IPS-NIHi7 (cell line): ENCODE data around the gene RASSF5.
"Not testable (repeated sequence)": the region's sequence is repeated elsewhere in the genome, so short reads cannot be mapped to it uniquely, and the experiment has no call there.

Experiments used
- DNase-seq: peaks from one replicate; pipeline ENCODE4 v3.0.0; 2012; ENCODE audit warnings: mixed read lengths; ENCODE audit errors: extremely low spot score

RASSF5 gene

DNA sequence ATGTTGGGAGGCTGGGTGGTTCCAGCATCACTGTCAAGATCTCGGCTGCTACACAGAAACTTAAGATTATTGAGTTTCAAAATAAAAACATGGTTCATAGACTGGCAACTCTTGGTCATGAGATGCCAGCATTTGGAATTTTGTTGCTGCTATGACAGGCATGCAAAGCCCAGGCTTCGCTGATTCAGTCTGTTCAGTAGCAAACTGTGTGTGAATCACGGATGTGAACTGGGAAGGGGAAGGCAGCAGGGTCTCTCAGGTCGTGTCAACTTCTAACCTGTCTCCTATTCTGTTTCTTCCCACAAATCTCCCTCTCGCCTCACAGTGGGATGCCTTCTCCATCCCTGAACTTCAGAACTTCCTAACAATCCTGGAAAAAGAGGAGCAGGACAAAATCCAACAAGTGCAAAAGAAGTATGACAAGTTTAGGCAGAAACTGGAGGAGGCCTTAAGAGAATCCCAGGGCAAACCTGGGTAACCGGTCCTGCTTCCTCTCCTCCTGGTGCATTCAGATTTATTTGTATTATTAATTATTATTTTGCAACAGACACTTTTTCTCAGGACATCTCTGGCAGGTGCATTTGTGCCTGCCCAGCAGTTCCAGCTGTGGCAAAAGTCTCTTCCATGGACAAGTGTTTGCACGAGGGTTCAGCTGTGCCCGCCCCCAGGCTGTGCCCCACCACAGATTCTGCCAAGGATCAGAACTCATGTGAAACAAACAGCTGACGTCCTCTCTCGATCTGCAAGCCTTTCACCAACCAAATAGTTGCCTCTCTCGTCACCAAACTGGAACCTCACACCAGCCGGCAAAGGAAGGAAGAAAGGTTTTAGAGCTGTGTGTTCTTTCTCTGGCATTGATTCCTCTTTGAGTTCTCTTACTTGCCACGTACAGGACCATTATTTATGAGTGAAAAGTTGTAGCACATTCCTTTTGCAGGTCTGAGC is 79.4 kb downstream of the RASSF5 start:
- no peak for DNase-seq

DNA sequence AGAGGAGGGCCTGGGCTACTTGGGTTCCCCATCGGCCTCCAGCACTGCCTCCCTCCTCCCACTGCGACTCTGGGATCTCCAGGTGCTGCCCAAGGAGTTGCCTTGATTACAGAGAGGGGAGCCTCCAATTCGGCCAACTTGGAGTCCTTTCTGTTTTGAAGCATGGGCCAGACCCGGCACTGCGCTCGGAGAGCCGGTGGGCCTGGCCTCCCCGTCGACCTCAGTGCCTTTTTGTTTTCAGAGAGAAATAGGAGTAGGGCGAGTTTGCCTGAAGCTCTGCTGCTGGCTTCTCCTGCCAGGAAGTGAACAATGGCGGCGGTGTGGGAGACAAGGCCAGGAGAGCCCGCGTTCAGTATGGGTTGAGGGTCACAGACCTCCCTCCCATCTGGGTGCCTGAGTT is 80.6 kb downstream of the RASSF5 start:
- no peak for DNase-seq

DNA sequence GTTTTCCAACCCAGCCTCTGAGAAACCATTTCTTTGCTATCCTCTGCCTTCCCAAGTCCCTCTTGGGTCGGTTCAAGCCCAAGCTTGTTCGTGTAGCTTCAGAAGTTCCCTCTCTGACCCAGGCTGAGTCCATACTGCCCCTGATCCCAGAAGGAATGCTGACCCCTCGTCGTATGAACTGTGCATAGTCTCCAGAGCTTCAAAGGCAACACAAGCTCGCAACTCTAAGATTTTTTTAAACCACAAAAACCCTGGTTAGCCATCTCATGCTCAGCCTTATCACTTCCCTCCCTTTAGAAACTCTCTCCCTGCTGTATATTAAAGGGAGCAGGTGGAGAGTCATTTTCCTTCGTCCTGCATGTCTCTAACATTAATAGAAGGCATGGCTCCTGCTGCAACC is 81.2 kb downstream of the RASSF5 start:
- no peak for DNase-seq

DNA sequence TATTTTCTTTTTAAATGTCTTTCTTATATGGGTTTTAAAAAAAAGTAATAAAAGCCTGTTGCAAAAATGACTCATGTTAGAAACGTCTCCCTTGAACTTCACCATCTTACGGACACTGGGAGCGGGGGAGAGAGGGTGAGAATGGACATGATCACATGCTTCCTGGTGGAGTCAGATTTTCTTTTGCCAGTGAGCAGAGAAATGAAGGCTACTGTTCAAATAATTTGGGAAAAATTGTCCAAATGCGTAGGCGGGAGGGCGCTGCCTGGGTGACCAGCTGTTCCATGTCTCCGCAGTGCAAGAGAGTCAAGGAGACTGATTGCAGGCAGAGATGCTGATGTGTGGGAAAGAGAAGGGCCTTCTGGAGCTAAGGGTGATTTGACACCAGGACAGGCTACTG is 81.9 kb downstream of the RASSF5 start:
- no peak for DNase-seq

DNA sequence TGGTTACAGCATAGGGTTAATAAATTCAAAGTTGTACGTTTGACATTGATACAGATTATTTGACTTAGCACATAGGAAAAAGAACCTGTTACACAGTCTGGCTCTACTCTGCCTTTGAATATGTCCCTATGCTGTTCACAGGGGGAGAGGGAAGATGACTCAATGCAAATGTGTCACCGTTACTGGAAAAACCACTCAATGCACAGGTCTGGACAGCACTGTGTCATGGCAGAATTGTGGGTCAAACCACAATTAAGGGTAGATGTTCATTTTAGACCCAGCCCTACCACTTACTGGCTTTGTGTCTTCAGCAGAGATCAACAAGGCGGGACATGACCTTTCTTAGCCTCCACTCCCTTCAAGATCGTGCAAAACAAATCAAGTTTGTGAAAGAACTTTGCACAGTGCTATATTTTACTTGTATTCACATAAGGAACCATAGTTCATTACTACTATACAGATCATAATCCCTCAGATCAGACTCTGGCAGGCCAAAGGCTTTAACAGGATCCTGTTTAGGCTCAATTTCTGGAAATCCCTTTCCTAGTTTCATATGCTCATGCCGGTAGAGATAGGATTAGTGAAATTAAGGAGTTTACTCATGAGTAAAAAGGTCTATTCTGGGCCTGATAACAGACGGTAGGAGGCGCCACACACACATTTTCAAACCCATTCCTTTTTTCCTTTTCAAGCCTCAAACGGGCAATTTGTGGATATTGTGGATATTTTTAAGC is 82.9 kb downstream of the RASSF5 start:
- DNase-seq = no peak

DNA sequence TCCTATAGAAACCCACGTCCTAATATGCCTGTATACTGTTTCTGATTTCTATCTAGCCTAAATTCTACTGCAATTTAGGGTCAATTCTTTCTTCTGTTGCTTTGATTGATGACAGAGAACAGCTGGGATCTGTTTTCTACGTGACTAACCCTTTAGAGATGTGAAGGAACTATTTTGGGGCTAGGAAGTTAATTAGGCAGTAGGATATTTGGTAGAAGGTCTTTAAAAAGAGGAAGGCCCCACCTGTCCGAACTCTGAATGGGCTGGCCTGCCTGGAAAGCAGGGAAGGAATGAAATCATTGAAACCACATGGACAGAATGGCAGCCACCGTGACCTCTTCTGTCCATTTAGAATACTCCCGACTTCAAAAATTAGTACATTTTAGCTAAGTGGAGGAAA is 83.9 kb downstream of the RASSF5 start:
- DNase-seq = no peak

DNA sequence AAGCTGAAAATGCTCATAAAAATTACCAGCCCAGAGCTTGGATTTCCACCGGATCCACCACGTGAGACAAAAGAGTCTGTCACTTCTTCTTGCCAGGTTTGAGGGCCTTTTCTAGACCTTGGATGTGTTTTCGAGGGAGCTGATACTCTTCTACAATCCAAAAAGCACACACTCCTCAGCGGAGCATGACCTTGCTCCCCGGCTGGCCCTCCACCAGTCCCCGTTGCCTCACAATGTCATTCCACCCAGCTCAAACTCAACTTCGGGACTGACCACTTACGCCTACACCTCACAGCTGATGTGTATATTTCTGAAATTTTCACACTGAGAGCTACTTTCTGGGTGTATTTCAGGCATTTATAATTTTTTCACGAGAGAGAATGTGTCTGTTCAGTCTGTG is 84.4 kb downstream of the RASSF5 start:
- no peak for DNase-seq

DNA sequence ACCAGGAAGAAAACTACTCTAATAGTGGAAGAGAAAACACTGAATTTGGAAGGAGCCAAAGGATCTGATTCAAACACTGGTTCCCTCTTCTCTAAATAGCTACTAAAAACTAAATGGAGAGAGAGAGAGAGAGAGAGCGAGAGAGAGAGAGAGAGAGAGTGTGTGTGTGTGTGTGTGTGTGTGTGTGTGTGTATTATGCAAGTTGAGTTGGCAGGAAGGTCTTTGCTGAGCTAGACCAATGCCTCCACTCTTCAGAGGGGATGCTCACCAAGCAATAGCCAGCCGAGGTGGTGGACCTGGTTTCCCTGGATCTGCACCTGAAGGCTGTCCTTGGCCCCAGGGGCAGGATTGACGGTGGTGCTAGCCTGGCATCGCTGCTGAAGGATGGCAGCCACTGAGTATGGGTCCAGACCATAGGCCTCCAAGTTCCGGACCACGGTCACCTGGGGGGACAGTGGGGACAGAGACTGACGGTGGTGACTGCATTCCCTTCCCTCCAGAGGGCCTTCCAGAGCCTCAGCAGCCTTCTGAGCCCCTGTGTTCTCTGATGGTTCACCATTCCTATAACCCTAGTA is 86.1 kb downstream of the RASSF5 start:
- no peak for DNase-seq

DNA sequence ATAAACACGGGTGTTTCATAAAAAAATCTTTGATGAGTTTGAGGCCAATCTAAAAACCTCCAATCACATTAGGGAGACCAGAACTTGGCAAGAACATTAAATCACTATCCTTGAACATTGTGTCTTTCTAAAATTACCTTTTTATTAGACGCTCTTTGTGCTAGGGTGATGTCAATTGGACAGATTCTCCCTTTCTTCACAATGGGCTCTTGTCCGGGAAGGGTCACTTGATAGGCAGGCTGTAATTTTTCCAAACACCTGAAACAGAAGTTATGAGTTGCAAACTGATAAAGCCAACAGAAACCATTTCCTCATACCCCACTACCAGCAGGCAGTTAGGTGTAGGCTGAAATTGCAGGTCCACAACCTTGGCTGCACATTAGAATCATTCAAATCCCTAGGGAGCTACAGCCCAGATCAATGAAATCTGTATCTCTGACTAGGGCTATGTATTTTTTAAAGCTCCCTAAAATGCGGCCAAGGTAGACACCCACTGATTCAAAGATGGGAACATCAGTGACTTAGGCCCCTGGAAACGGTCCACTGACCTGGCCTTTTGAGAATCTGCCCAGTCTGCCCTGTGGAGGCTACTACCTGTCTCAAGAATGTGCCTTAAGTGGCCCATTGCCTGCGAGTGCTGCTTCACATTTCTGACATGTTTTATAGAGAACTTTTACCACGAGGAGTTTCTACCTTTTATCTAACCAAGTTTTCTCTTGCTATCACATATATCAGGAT is 88.4 kb downstream of the RASSF5 start:
- DNase-seq = no peak

DNA sequence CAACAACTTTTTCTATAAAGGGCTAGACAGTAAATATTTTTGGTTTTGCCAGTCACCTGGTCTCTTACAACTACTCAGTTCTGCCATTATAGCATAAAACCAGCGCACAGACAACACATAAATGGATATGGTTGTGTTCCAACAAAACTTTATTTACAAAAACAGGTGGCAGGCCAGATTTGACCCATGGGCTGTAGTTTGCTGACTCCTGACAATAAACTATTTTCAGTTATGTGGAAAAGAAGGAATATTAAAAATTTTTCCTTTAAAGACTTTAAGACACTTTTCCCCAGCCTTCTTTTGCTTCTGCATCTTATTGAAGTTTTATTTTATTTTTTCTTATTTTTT is 89.0 kb downstream of the RASSF5 start:
- DNase-seq = no peak

DNA sequence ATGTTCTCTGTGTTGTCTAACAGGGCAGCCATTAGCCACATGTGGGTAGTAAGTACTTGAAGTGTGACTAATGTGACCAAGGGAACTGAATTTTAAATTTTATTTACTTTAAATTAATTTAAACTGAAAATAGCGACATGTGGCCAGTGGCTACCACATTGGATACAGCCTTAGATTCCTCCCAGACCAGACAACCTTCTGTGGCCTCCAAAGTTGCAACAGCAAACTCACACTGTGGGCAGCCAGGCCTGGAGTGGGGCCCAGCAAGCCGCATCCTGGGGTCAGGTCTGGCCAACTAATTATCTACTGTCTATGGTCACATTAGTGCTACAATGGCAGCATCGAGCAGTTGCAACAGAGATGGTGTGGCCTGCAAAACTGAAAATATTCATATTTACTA is 93.2 kb downstream of the RASSF5 start:
- DNase-seq = no peak

DNA sequence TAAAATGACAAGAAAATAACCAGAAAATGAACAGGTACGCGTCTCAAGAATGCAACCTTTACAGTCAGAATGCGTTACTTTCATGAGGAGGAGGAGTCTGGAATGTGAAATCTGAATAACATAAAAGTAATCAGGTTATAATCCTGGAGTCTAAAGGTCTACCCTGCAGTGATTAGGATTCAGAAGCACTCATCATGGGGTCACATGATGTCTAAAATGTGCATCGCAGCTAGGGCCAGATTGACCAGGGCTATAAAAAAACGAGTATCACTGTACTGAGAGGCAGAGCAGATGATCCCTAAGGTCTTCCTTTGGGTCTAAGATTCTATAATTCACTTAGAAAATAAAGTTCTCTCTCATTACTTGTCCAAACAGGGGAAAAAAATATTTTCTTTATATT is 97.5 kb downstream of the RASSF5 start:
- no peak for DNase-seq

DNA sequence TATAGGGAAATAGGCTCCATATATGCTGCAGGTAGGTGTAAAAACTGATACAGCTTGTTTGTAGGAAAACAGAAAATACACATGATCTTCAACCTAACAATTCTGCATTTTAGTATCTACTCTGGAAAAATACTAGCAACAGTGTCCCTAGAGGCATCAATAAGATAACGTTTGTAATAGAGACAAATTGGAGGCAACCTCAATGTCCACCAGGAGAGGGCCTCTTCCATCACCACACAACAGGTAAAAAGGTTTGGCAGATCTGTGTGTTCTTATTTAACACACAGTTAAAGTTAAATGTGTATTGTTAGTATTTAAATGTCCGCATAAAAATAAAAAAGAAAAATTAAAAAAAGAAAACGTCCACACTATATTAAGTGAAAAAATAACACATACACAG is 99.5 kb downstream of the RASSF5 start:
- peak; percentile 53 for DNase-seq

DNA sequence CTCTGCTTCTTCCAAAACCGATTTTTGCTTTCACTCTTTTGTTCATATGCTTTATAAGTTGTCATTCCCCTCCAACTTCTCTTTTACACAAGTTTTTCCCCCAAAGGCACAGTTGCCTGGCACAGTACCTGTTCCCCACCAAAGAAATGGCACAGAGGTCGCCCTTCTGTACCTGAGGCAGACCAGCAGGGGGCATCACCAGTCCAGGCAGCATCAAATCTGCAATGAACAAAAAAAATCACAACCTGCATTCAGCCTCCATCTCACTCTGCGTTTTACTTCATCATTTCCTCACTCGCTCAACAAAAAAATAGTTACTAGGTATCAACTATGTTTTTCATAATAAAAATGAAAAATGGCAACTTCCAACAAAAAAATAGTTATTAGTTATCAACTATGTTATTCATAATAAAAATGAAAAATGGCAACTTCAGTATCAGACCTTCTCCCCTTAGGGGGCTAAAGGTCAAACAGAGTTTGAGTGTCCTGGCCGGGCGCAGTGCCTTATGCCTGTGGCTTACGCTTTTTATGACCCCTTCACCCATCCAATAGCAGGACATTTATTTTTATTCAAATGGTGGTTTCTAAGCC is 100.9 kb downstream of the RASSF5 start:
- DNase-seq = peak; percentile 63

DNA sequence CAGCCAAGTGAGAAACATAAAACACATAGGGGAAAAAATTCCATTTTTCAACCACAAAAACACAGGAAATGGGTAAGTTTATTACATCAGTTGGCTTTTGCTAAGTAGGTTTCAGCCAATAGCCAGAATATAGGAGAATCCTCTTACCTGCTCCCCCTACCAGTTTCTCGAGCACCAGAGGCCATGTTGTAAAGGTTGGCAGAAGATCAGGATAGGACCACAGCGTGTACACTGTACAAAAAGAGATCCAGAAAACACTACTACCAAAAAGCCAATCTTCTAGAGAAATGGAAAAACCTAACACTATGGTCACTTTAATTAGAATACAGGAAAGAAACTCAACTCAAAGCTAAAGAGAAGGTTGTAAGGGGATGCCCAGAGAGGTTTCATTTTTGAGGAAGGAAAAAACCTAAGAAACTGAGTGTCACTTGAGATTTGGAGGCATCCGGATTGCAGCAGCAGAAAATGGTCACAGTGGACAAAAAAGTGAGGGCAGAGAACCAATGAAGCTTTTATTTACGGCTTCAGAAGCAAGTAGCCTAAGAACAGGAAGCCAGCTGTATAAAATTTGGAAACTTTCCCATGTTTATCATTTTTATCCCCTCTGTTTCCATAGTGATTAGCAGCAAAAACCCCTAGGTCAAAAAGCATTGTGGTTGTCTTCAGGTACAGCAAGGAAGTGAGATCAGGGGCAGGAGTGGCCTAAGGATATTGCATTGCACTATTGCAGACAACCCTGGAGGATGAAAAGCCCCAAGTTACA is 102.1 kb downstream of the RASSF5 start:
- no peak for DNase-seq

DNA sequence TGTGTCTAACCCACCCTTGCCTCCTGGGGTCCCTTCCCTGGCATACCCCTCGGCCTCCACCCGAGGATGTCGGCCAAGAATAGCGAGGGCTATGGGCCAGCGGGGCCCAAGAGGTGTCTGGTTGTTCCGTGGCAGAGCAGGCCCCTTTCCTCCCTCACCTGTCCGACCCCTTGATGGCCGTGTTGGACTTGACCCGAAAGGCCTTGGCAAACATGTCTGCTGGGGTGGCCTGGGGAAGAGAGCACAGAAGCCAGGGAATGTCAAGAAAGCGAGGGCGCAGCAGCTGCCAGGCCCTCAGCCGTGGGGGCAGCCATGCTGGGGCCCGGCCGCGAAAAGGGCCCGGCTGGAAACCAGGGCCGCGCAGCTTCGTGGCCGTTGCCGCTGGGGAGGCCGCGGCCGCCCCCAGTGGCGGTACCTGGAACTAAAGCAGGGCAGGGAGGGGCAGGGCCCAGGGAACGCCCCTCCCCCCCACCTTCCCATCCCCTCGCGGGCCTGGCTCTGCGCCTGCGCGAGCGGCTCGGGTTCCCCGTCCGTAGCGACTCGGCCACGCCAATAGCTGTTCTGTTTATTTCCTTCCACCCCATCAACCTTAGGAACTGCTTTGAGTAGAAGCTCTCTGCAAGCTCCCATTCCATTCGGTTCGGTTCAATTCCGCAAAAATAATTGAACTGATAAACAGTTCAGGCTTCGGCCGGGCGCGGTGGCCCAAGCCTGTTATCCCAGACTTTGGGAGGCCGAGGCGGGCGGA is 105.0 kb downstream of the RASSF5 start, which contains the start of gene EIF2D:
Gene EIF2D (minus strand): TSS at position 337 of the 748 bp plus-strand sequence. CDS start 123 bp downstream, at position 214.
- peak; percentile 100 for DNase-seq

DNA sequence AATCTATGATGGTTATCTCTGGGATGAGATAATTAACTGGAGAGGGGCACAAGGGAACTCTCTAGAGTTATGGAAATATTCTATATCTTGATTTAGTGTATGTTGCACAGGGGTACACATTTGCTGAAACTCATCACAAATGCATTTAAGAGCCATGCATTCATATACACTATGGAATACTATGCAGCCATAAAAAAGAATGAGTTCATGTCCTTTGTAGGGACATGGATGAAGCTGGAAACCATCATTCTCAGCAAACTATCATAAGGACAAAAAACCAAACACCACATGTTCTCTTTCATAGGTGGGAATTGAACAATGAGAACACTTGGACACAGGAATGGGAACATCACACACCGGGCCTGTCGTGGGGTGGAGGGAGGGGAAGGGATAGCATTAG is 119.1 kb downstream of the RASSF5 start:
- DNase-seq = not testable (repeated sequence)

DNA sequence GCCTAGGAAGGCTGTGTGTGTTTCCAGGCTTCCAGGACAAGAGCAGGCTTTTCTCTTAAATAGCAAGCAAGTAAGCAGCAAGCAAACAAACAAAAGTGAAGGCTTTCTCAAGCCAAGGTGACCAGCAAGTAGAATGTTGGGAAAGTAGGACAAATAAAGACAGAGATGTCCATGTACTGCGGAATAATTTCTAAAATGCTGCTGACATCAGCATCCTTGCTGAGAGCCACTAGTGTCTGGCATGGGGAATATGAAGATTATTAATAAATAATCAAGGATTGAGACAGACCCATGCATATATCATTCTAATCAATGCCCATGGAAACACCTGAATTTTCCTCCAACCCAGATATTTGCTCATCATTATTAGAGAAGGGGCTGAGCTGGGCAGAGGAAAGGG is 121.6 kb downstream of the RASSF5 start:
- no peak for DNase-seq

DNA sequence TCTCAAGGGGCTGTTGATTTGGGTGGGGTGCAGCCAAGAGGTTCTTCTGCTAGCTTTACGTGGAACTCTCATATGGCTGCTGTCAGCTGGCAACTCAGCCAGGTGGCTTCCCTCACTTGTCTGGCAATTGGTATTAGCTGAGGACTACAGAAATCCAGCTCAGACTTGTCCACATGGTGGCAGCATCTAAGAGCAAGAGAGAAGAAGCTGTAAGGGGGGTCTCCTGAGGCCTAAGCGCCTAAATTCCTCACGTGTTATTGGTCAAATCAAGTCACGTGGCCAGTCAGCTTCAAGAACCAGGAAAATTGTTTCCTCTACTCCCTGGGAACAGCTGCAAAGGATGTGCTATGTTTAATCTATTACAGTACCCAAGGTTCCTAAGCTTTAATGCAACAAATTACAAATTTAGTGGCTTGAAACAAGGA is 123.8 kb downstream of the RASSF5 start:
- DNase-seq = peak; percentile 95

DNA sequence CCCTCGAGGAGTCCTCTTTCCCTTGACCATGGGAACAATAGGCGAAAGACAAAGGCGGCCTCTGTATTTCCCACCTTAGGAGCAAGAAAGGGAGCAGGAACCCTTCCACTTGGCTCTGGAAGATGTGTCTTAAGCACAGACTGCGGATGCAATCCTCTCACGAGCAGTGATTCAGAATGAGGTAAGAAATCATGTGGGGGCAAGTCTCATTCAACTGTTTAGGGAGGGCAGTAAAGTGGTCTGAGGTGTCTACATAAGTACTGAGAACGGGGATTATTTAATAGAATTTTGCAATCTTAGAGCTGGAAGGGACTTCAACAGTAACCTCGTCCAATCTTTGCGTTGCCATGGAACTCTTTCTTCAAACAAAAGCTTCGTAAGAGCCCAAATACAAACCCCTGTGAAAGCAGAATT is 126.4 kb downstream of the RASSF5 start:
- DNase-seq = no peak
